HCT116 (cell line): ENCODE measurements around the gene PPT2. TPM values are rescaled to one million over a fixed set of nuclear protein-coding genes. Genes with fewer than 3 reads are reported as not detected.
A peak's percentile ranks its signal among the peaks of the same experiment; 100 is the strongest.

Source experiments
- ATAC-seq: fragments of 200-7000 bp; cut with Tn5 transposase; 2 replicates; pipeline ENCODE4 v1.9.1; 2020; ENCODE audit warnings: mild to moderate bottlenecking, moderate library complexity
- BruUV-seq: library from RNA; stranded (reverse); fragments of 400-500 nt; replicated peaks from 2 replicates; lab custom pipeline; 2021; lab: Mats Ljungman, UMichigan
- CTCF ChIA-PET: fragments of 300-600 bp; sonication (Branson Sonifier 250); formaldehyde crosslinking; loops from one replicate; lab custom pipeline; 2021; ENCODE audit warnings: antibody characterized with exemption; lab: Charles Lee
- POLR2A ChIA-PET: fragments of 300-600, 350-600 bp; sonication (Branson Sonifier 250); formaldehyde crosslinking; loops from one replicate; lab custom pipeline; 2021; ENCODE audit warnings: antibody characterized with exemption; lab: Charles Lee
- RAD21 ChIA-PET, 2 experiments: fragments of 300-600 bp; sonication (Branson Sonifier 250); formaldehyde crosslinking; loops; one replicate each; lab custom pipeline; 2023; ENCODE audit warnings: low total read pairs in 2 of 2; ENCODE audit not compliant: uncharacterized antibody in 2 of 2, unreplicated experiment in 2 of 2, low non-redundant PET in 1 of 2; lab: Charles Lee
- DNase-seq: peaks from one replicate; pipeline ENCODE4 v3.0.0-alpha.2; 2010; ENCODE audit warnings: low read depth, low spot score
- H2AFZ ChIP-seq: fragments of 200-600 bp; shearing (Covaris generic), sonication (generic); 2 replicates; pipeline ENCODE4 v1.6.1; 2017; ENCODE audit warnings: low read depth, mixed run types, mixed read lengths, antibody characterized with exemption, low read length; ENCODE audit not compliant: poor library complexity, severe bottlenecking
- H3K27ac ChIP-seq: 2 replicates; pipeline ENCODE4 v1.5.1; 2012; ENCODE audit warnings: low read depth, low read length
- H3K27me3 ChIP-seq: fragments of 200-600 bp; sonication (generic); 2 replicates; pipeline ENCODE4 v1.6.1; 2016; ENCODE audit warnings: mixed run types, low read length, mixed read lengths; ENCODE audit not compliant: insufficient read depth
- H3K36me3 ChIP-seq, 2 experiments: fragments of 200-500 bp in 1 of 2; fragments of 200-600 bp in 1 of 2; sonication (Bioruptor generic) in 1 of 2; sonication (generic) in 1 of 2; 2 replicates each; pipeline versions ENCODE4 v1.5.1 to v1.6.1; 2014 to 2016; ENCODE audit warnings: low read length in 2 of 2, inconsistent platforms in 1 of 2, mixed read lengths in 1 of 2, mixed run types in 1 of 2; ENCODE audit not compliant: insufficient read depth in 2 of 2, control insufficient read depth in 1 of 2
- H3K4me1 ChIP-seq, 2 experiments: fragments of 200-600 bp in 1 of 2; sonication (generic) in 1 of 2; 2 replicates each; pipeline versions ENCODE4 v1.5.1 to v1.6.1; 2012 to 2017; ENCODE audit warnings: low read length in 2 of 2, inconsistent platforms in 1 of 2, mild to moderate bottlenecking in 1 of 2, mixed read lengths in 1 of 2, mixed run types in 1 of 2, moderate library complexity in 1 of 2; ENCODE audit not compliant: insufficient read depth in 2 of 2, control insufficient read depth in 1 of 2
- H3K4me2 ChIP-seq: fragments of 200-600 bp; sonication (generic); 2 replicates; pipeline ENCODE4 v1.6.1; 2017; ENCODE audit warnings: mixed run types, low read length, mixed read lengths
- H3K4me3 ChIP-seq, 2 experiments: fragments of 200-600 bp in 1 of 2; sonication (generic) in 1 of 2; replicated peaks in 1 of 2; 2 replicates each; pipeline ENCODE4 v1.5.1; 2011 to 2016; ENCODE audit warnings: low read length in 2 of 2, control low read depth in 1 of 2, low read depth in 1 of 2, mild to moderate bottlenecking in 1 of 2, mixed read lengths in 1 of 2, mixed run types in 1 of 2
- H3K79me2 ChIP-seq: fragments of 200-600 bp; sonication (generic); 2 replicates; pipeline ENCODE4 v1.6.1; 2017; ENCODE audit warnings: mild to moderate bottlenecking, mixed run types, low read length, moderate library complexity, mixed read lengths; ENCODE audit not compliant: insufficient read depth
- H3K9ac ChIP-seq: fragments of 200-600 bp; sonication (generic); 2 replicates; pipeline ENCODE4 v1.6.1; 2016; ENCODE audit warnings: low read length, mixed read lengths
- H3K9me2 ChIP-seq: fragments of 200-600 bp; sonication (generic), shearing (Covaris generic); 2 replicates; pipeline ENCODE4 v1.6.1; 2017; ENCODE audit warnings: mixed run types, mild to moderate bottlenecking, moderate library complexity; ENCODE audit not compliant: insufficient read depth
- H3K9me3 ChIP-seq, 2 experiments: fragments of 200-500 bp in 1 of 2; fragments of 200-600 bp in 1 of 2; sonication (Bioruptor generic) in 1 of 2; sonication (generic) in 1 of 2; 2 replicates each; pipeline ENCODE4 v1.6.1; 2014 to 2017; ENCODE audit warnings: low read length in 2 of 2, mixed read lengths in 2 of 2, inconsistent platforms in 1 of 2, low read depth in 1 of 2, mild to moderate bottlenecking in 1 of 2, mixed run types in 1 of 2, moderate library complexity in 1 of 2; ENCODE audit not compliant: control insufficient read depth in 1 of 2, insufficient read depth in 1 of 2
- H4K20me1 ChIP-seq: fragments of 200-600 bp; sonication (generic), shearing (Covaris generic); 2 replicates; pipeline ENCODE4 v1.6.1; 2017; ENCODE audit warnings: mixed run types, mild to moderate bottlenecking, moderate library complexity; ENCODE audit not compliant: insufficient read depth
- CBX3 ChIP-seq: IDR thresholded peaks from 2 replicates; pipeline ENCODE4 v1.6.1; 2012; ENCODE audit warnings: low read depth
- CEBPB ChIP-seq: IDR thresholded peaks from 2 replicates; pipeline ENCODE4 v1.6.1; 2012; ENCODE audit warnings: low read depth
- EGR1 ChIP-seq: IDR thresholded peaks from 2 replicates; pipeline ENCODE4 v1.6.1; 2012; ENCODE audit warnings: low read depth
- ELF1 ChIP-seq: IDR thresholded peaks from 2 replicates; pipeline ENCODE4 v1.6.1; 2012; ENCODE audit warnings: low read depth, borderline replicate concordance
- EZH2phosphoT487 ChIP-seq: fragments of 200-600 bp; IDR thresholded peaks from 2 replicates; pipeline ENCODE4 v1.6.1; 2018; ENCODE audit warnings: antibody characterized with exemption, borderline replicate concordance
- FOSL1 ChIP-seq: IDR thresholded peaks from 2 replicates; pipeline ENCODE4 v1.6.1; 2012; ENCODE audit warnings: low read depth
- MAX ChIP-seq: IDR thresholded peaks from 2 replicates; pipeline ENCODE4 v1.6.1; 2012
- POLR2A ChIP-seq: IDR thresholded peaks from 2 replicates; pipeline ENCODE4 v1.7.0; 2011; ENCODE audit warnings: borderline replicate concordance; ENCODE audit not compliant: insufficient read depth, insufficient read length; ENCODE audit errors: extremely low read depth
- RAD21 ChIP-seq: IDR thresholded peaks from 2 replicates; pipeline ENCODE4 v1.6.1; 2012; ENCODE audit warnings: low read depth, mild to moderate bottlenecking
- REST ChIP-seq: IDR thresholded peaks from 2 replicates; pipeline ENCODE4 v1.6.1; 2012; ENCODE audit warnings: low read depth
- SIN3A ChIP-seq: IDR thresholded peaks from 2 replicates; pipeline ENCODE4 v1.6.1; 2012; ENCODE audit warnings: low read depth
- SP1 ChIP-seq: IDR thresholded peaks from 2 replicates; pipeline ENCODE4 v1.6.1; 2012; ENCODE audit warnings: low read depth
- SRF ChIP-seq: IDR thresholded peaks from 2 replicates; pipeline ENCODE4 v1.6.1; 2012; ENCODE audit warnings: low read depth
- YY1 ChIP-seq: IDR thresholded peaks from 2 replicates; pipeline ENCODE4 v1.6.1; 2011; ENCODE audit warnings: low read length, low read depth, moderate library complexity, mild to moderate bottlenecking; ENCODE audit not compliant: insufficient replicate concordance; ENCODE audit errors: extremely low read depth
- ZBTB33 ChIP-seq: IDR thresholded peaks from 2 replicates; pipeline ENCODE4 v1.6.1; 2011; ENCODE audit warnings: mild to moderate bottlenecking, low read length, moderate library complexity; ENCODE audit not compliant: insufficient replicate concordance; ENCODE audit errors: extremely low read depth
- ZFX ChIP-seq: fragments of 450-650 bp; IDR thresholded peaks from 2 replicates; pipeline ENCODE4 v1.6.1; 2017
- ZNF274 ChIP-seq: fragments of 200-500 bp; sonication (Bioruptor generic); IDR thresholded peaks from 2 replicates; pipeline ENCODE4 v1.6.1; 2014; ENCODE audit warnings: mild to moderate bottlenecking, low read depth, low read length, inconsistent platforms
- intact Hi-C: fragments of 100-400 bp; cut with micrococcal nuclease; formaldehyde crosslinking; loops from 2 replicates; pipeline ENCODE4 v1.10.0; 2022
- total RNA-seq: library from RNA; stranded (reverse); gene quantifications from one replicate; pipeline ENCODE4 v1.2.1, GENCODE V29; 2021; ENCODE audit not compliant: unreplicated experiment

The PPT2 gene
- total RNA-seq, 1 experiment from 2014 or later: 21.0 TPM

GRCh38 chr6:32131439-32131948 lies 22.4 kb upstream of the PPT2 start:
- Histone ChIP-seq H3K4me2 (peak overlapping the region; percentile 59), H3K27ac (peak overlapping the region; percentile 20; the same call in 1 of the 2 replicates), H3K4me3 (peak overlapping the region; percentile 41 to 100; a peak in 3 of 4 replicates), H3K9me3 (no peaks in the 10 kb centered on the region), H3K9ac (no peak overlapping the region), H3K79me2 (peaks cover 27% of the 10 kb centered on the region), H3K4me1 (peaks cover 24 to 31% of the 10 kb centered on the region in 2 experiments), H3K9me2 (no peaks in the 10 kb centered on the region), H3K36me3 (no peaks in the 10 kb centered on the region), H2AFZ (no peak overlapping the region), H4K20me1 (no peaks in the 10 kb centered on the region), H3K27me3 (no peaks in the 10 kb centered on the region)
- intact Hi-C loops: no loop called here
- CTCF ChIA-PET: no interaction called here
- ATAC-seq: no peak
- POLR2A ChIA-PET: no interaction called here
- no peak for DNase-seq
- RAD21 ChIA-PET: no interaction called here
- no TSS peak for BruUV-seq
- TF ChIP-seq POLR2A (no peak), ZNF274 (no peak), EGR1 (no peak), ELF1 (no peak), YY1 (no peak)

GRCh38 chr6:32132110-32132509 lies 21.8 kb upstream of the PPT2 start:
- DNase-seq: no peak
- ChIA-PET CTCF (no interaction called here), POLR2A (no interaction called here), RAD21 (no interaction called here)
- no peak for ATAC-seq
- Histone ChIP-seq H3K27ac (no peak overlapping the region), H3K4me3 (no peak overlapping the region), H3K4me1 (peaks cover 20 to 25% of the 10 kb centered on the region in 2 experiments), H3K9ac (no peak overlapping the region), H3K4me2 (no peak overlapping the region), H3K27me3 (no peaks in the 10 kb centered on the region), H3K36me3 (no peaks in the 10 kb centered on the region), H2AFZ (no peak overlapping the region), H4K20me1 (no peaks in the 10 kb centered on the region), H3K9me2 (no peaks in the 10 kb centered on the region), H3K9me3 (no peaks in the 10 kb centered on the region), H3K79me2 (peaks cover 21% of the 10 kb centered on the region)
- intact Hi-C loops: no loop called here
- no TSS peak for BruUV-seq
- TF ChIP-seq MAX (no peak), SIN3A (no peak), ZBTB33 (no peak), FOSL1 (no peak), CEBPB (no peak), SRF (no peak), EZH2phosphoT487 (no peak), EGR1 (no peak), POLR2A (no peak), RAD21 (no peak), SP1 (no peak), CBX3 (no peak), ZFX (no peak), REST (no peak)
